GM19467 (cell line): Measurements from ENCODE around the gene GOLGB1.

ENCODE experiments used
- ATAC-seq: cut with Tn5 transposase; IDR thresholded peaks from one replicate; pipeline ENCODE4 v1.9.1; 2021; ENCODE audit warnings: mild to moderate bottlenecking, moderate library complexity; ENCODE audit not compliant: unreplicated experiment

Gene GOLGB1

GRCh38 chr3:121641127-121641526, 108.4 kb downstream of the GOLGB1 start:
- ATAC-seq = no peak

GRCh38 chr3:121637922-121638321, 111.6 kb downstream of the GOLGB1 start:
- ATAC-seq = no peak

- no peak for ATAC-seq
These were observed 119.2 kb downstream of the GOLGB1 start for GRCh38 chr3:121630355-121630754.

GRCh38 chr3:121629601-121630000, 119.9 kb downstream of the GOLGB1 start:
- no peak for ATAC-seq

- no peak for ATAC-seq
These were observed 121.9 kb downstream of the GOLGB1 start for GRCh38 chr3:121627622-121628021.

GRCh38 chr3:121627211-121627610, 122.3 kb downstream of the GOLGB1 start:
- no peak for ATAC-seq

- no peak for ATAC-seq
These were observed 123.0 kb downstream of the GOLGB1 start for GRCh38 chr3:121626495-121626894.

- ATAC-seq = no peak
These were observed 125.2 kb downstream of the GOLGB1 start for GRCh38 chr3:121624147-121624899.

- ATAC-seq = no peak
These were observed 128.1 kb downstream of the GOLGB1 start for GRCh38 chr3:121621491-121621890.

- no peak for ATAC-seq
These were observed 129.8 kb downstream of the GOLGB1 start for GRCh38 chr3:121619691-121620090.
